ENCODE results near the gene FBXO5. TPM values are rescaled to one million over a fixed set of nuclear protein-coding genes. Genes with fewer than 3 reads are reported as not detected.
A peak's percentile ranks its signal among the peaks of the same experiment; 100 is the strongest.

The FBXO5 gene
- polyA plus RNA-seq, 1 donor (not counting 4 experiments of a cell fraction or from before 2014, with no cell fraction given) = 9.0 TPM

- FAIRE-seq = no peak
- H2AFZ ChIP-seq (ENCODE audit: control insufficient read depth, low read length) = no peak overlapping the region
- peaks cover 4% of the 10 kb centered on the region for H3K4me1 ChIP-seq (ENCODE audit: control insufficient read depth, extremely low read depth, insufficient read depth, low read length)
- H3K4me2 ChIP-seq (ENCODE audit: control insufficient read depth, extremely low read depth, insufficient read depth, low read depth, low read length) = no peak overlapping the region
- H3K9ac ChIP-seq (ENCODE audit: control insufficient read depth, extremely low read depth, insufficient read depth, low read length) = no peak overlapping the region
- H3K27ac ChIP-seq (ENCODE audit: control insufficient read depth, insufficient read depth, low read length) = no peak overlapping the region
- no peaks in the 10 kb centered on the region for H3K79me2 ChIP-seq (ENCODE audit: control insufficient read depth, insufficient read depth, low read length)
- H3K9me3 ChIP-seq (ENCODE audit: control insufficient read depth, low read depth, low read length) = no peaks in the 10 kb centered on the region
- no peaks in the 10 kb centered on the region for H3K27me3 ChIP-seq (ENCODE audit: control insufficient read depth, extremely low read depth, insufficient read depth, low read length)
- H4K20me1 ChIP-seq (ENCODE audit: control insufficient read depth, extremely low read depth, insufficient read depth, low read length) = no peaks in the 10 kb centered on the region
- no peak for DNase-seq (ENCODE audit: low read depth, low spot score)
- no peaks in the 10 kb centered on the region for H3K36me3 ChIP-seq (ENCODE audit: control insufficient read depth in 2 of 2, extremely low read depth in 1 of 2, insufficient read depth in 2 of 2, low read length in 2 of 2)
- TF ChIP-seq CTCF (optimal IDR thresholded peaks at IDR 0.05 in 1 of 3, IDR thresholded peaks at IDR 0.05 in 1 of 3, conservative IDR thresholded peaks at IDR 0.05 in 1 of 3; ENCODE audit: extremely low read depth in 1 of 3, insufficient read depth in 2 of 3, low read length in 3 of 3) = peak in 2 of 3 experiments; percentile 3 to 15
- no peak for TF ChIP-seq EZH2 (IDR thresholded peaks at IDR 0.05; ENCODE audit: low read length)
- H3K9me1 ChIP-seq (ENCODE audit: control insufficient read depth, extremely low read depth, insufficient read depth, low read length) = no peaks in the 10 kb centered on the region
- no peak overlapping the region for H3K4me3 ChIP-seq (ENCODE audit: control insufficient read depth in 2 of 3, extremely low read depth in 1 of 3, insufficient read depth in 2 of 3, low read depth in 1 of 3, low read length in 3 of 3)
- dilution Hi-C loops (cut with MboI; ENCODE audit: extremely low pct_ligation_motif_present, low sequenced_read_pairs) = no loop called here
Measured at GRCh38 chr6:152954443-152954842, 28.4 kb downstream of the FBXO5 start.

GRCh38 chr6:152952866-152953509 is 29.9 kb downstream of the FBXO5 start:
- Histone ChIP-seq H4K20me1 (ENCODE audit: control insufficient read depth, extremely low read depth, insufficient read depth, low read length) (no peaks in the 10 kb centered on the region), H3K9me3 (ENCODE audit: control insufficient read depth, low read depth, low read length) (no peaks in the 10 kb centered on the region), H3K27ac (ENCODE audit: control insufficient read depth, insufficient read depth, low read length) (no peak overlapping the region), H3K4me1 (ENCODE audit: control insufficient read depth, extremely low read depth, insufficient read depth, low read length) (peaks cover 4% of the 10 kb centered on the region), H3K9me1 (ENCODE audit: control insufficient read depth, extremely low read depth, insufficient read depth, low read length) (no peaks in the 10 kb centered on the region), H2AFZ (ENCODE audit: control insufficient read depth, low read length) (no peak overlapping the region), H3K36me3 (ENCODE audit: control insufficient read depth in 2 of 2, extremely low read depth in 1 of 2, insufficient read depth in 2 of 2, low read length in 2 of 2) (no peaks in the 10 kb centered on the region), H3K79me2 (ENCODE audit: control insufficient read depth, insufficient read depth, low read length) (no peaks in the 10 kb centered on the region), H3K4me3 (ENCODE audit: control insufficient read depth in 2 of 3, extremely low read depth in 1 of 3, insufficient read depth in 2 of 3, low read depth in 1 of 3, low read length in 3 of 3) (no peak overlapping the region), H3K9ac (ENCODE audit: control insufficient read depth, extremely low read depth, insufficient read depth, low read length) (no peak overlapping the region), H3K4me2 (ENCODE audit: control insufficient read depth, extremely low read depth, insufficient read depth, low read depth, low read length) (no peak overlapping the region), H3K27me3 (ENCODE audit: control insufficient read depth, extremely low read depth, insufficient read depth, low read length) (no peaks in the 10 kb centered on the region)
- TF ChIP-seq CTCF (optimal IDR thresholded peaks at IDR 0.05 in 1 of 3, IDR thresholded peaks at IDR 0.05 in 1 of 3, conservative IDR thresholded peaks at IDR 0.05 in 1 of 3; ENCODE audit: extremely low read depth in 1 of 3, insufficient read depth in 2 of 3, low read length in 3 of 3) (peak in 2 of 3 experiments; percentile 43 to 55), EZH2 (IDR thresholded peaks at IDR 0.05; ENCODE audit: low read length) (no peak)
- dilution Hi-C loops (cut with MboI; ENCODE audit: extremely low pct_ligation_motif_present, low sequenced_read_pairs) = no loop called here
- FAIRE-seq (no peak), DNase-seq (ENCODE audit: low read depth, low spot score) (no peak)
